IPS-15b (cell line): ENCODE measurements around the gene CNTNAP2.

Experiments
- H3K27me3 ChIP-seq: one replicate; pipeline ENCODE4 v1.6.1; 2013; ENCODE audit warnings: low read length; ENCODE audit not compliant: control insufficient read depth, insufficient read depth
- H3K36me3 ChIP-seq: one replicate; pipeline ENCODE4 v1.6.1; 2013; ENCODE audit warnings: low read length; ENCODE audit not compliant: control insufficient read depth, insufficient read depth
- H3K4me1 ChIP-seq: one replicate; pipeline ENCODE4 v1.6.1; 2013; ENCODE audit warnings: mild to moderate bottlenecking, low read length; ENCODE audit not compliant: control insufficient read depth, insufficient read depth
- H3K4me3 ChIP-seq: one replicate; pipeline ENCODE4 v1.5.1; 2013; ENCODE audit warnings: low read depth, low read length
- H3K9ac ChIP-seq: one replicate; pipeline ENCODE4 v1.6.1; 2013; ENCODE audit warnings: low read depth, mild to moderate bottlenecking, low read length
- H3K9me3 ChIP-seq: one replicate; pipeline ENCODE4 v1.6.1; 2013; ENCODE audit warnings: mild to moderate bottlenecking, low read length; ENCODE audit not compliant: control insufficient read depth, insufficient read depth

CNTNAP2 gene

DNA sequence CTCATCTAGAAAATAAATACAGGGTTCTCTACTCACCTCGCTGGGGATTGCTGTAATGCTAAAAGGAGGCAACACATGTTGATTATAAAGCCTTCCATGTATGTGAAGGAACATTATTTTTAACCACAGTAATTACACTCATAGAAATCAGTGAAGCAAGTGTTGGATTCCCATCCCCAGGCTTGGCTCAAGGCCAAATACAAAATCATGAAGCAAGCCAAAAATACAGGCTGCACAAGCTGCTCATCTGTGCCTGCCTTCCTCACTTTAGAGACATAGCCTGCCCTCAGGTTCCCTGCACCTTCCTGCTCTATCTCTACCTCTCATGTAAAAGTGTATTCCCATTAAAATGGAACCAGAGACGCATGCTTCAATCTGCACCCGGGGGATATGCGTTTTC, 1396.8 kb downstream of the CNTNAP2 start:
- Histone ChIP-seq H3K4me3 (no peak overlapping the region), H3K27me3 (no peaks in the 10 kb centered on the region), H3K9me3 (no peaks in the 10 kb centered on the region), H3K4me1 (no peaks in the 10 kb centered on the region), H3K9ac (no peak overlapping the region), H3K36me3 (no peaks in the 10 kb centered on the region)

DNA sequence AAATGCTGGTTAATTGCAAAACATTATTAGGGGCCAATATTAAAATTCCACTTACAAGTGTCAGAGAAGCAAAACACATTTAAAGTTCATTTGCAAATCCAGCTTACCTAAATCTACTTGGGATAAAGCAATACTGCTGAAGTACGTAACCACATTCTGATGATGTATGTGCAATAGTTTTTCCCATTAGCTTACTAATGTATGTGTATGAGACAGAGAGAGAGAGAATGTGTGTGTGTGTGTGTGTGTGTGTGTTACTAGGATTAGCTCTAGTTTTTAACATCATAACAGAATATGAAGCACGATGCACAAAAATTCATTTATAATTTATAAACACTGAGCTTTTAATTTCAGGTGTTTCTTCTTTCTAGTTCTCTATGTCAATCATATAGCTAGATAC, 1399.8 kb downstream of the CNTNAP2 start:
- Histone ChIP-seq H3K4me3 (no peak overlapping the region), H3K9me3 (no peaks in the 10 kb centered on the region), H3K27me3 (no peaks in the 10 kb centered on the region), H3K4me1 (no peaks in the 10 kb centered on the region), H3K36me3 (no peaks in the 10 kb centered on the region), H3K9ac (no peak overlapping the region)

DNA sequence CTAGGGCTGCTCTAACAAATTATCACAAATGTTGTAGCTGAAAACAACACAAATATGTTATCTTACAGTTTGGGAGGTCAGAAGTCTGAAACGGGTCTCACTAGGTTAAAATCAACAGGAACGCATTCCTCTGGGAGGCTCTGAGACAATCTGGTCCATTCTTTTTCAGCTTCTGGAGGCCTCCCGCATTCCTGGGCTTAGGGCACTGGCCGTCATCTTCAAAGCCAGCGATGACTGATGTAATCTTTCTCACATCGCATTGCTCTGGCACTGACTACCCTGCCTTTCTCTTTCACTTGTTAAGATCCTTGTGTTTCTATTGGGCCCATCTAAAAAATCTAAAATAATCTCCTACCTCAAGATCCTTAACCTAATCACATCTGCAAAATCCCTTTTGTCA, 1402.5 kb downstream of the CNTNAP2 start:
- Histone ChIP-seq H3K27me3 (no peaks in the 10 kb centered on the region), H3K4me3 (no peak overlapping the region), H3K4me1 (no peaks in the 10 kb centered on the region), H3K9ac (no peak overlapping the region), H3K36me3 (no peaks in the 10 kb centered on the region), H3K9me3 (no peaks in the 10 kb centered on the region)

DNA sequence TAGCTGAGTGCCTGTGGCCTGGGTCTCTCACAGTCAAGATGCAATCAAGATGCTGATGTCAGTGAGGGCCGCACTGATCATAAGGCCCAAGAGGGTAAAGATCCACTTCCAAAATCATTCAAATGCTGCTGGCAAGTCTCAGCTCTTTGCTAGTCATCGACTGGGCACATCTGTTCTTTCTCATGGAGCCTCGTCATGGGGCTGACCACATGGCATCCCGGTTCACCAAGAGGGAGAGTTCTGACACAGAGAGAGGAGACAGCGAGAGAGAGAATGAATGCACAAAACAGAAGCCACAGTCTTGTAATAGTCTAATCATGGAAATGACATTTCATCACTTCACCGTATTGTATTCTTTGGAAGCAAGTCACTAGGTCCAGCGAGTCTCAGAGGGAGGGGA, 1406.5 kb downstream of the CNTNAP2 start:
- no peak overlapping the region for H3K4me3 ChIP-seq
- H3K9me3 ChIP-seq, result no peaks in the 10 kb centered on the region
- no peaks in the 10 kb centered on the region for H3K4me1 ChIP-seq
- no peaks in the 10 kb centered on the region for H3K36me3 ChIP-seq
- no peak overlapping the region for H3K9ac ChIP-seq
- H3K27me3 ChIP-seq, result no peaks in the 10 kb centered on the region

DNA sequence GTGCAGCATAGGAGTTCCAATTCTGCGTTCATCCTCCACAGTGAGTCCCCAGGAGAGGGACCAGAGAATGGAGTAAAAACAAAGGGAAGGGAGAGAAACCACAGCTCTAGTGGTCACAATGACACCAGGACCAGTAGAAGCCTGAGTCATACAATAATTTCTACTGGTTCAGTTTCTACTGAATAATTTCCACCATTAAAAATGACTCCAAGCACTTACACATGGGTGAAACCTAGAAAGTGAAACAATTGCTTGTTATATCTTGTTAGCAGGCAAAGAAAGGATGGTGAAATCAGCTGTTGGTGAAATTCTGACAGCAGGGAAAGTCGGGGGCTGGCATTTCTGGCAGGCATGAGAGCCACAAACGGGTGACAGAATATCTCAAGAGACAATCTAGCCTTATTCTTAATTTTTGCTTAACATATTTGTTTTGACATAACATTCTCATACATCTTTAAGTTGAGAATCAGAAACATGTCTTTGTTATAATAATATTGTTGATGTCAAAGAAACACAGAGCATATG, 1408.2 kb downstream of the CNTNAP2 start:
- no peak overlapping the region for H3K4me3 ChIP-seq

DNA sequence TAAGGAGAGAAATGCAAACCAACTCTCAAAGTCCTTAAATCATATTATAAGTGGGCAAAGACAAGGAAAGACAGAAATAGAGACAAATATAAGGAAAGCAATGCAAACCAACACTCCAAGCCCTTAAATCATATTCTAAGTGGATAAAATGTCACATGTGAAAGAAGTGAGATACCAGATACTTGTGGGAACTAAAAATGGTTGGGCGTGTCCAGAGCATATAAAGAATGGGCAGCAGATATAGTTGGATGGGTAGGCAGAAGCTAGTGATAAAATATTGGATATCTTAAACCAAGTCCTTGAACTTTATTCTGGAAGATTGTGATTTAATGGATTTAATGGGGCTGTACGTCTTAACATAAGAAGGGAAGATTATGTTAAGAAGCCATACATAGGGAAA, 1408.7 kb downstream of the CNTNAP2 start:
- no peaks in the 10 kb centered on the region for H3K27me3 ChIP-seq
- no peak overlapping the region for H3K9ac ChIP-seq
- no peaks in the 10 kb centered on the region for H3K4me1 ChIP-seq
- H3K36me3 ChIP-seq, result no peaks in the 10 kb centered on the region
- H3K9me3 ChIP-seq, result no peaks in the 10 kb centered on the region
- H3K4me3 ChIP-seq, result no peak overlapping the region

More for the DNA sequence above, 1408.2 kb downstream of the CNTNAP2 start:
- Histone ChIP-seq H3K4me1 (no peaks in the 10 kb centered on the region), H3K9me3 (no peaks in the 10 kb centered on the region), H3K9ac (no peak overlapping the region), H3K36me3 (no peaks in the 10 kb centered on the region), H3K27me3 (no peaks in the 10 kb centered on the region)

DNA sequence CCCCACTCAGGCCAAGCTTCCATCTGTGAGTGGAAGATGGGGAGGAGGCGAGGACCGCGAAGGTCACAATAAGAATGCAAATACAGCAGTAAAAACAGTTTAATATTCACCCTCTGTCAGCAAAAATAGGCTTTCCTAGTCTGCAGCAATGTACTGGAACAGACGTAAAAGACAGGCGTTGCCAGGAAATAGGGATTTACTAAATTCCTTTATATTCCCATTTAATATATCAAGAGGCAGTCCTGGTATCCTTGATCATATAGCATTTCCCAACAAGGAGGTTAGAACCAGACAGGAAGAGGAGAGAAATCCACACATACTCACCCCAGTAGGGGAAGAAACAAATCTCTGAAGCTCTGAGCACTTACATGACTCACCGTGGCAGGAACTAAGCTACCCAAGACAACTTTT, 1419.1 kb downstream of the CNTNAP2 start:
- Histone ChIP-seq H3K9me3 (no peaks in the 10 kb centered on the region), H3K4me1 (no peaks in the 10 kb centered on the region), H3K9ac (no peak overlapping the region), H3K4me3 (no peak overlapping the region), H3K27me3 (no peaks in the 10 kb centered on the region), H3K36me3 (no peaks in the 10 kb centered on the region)

DNA sequence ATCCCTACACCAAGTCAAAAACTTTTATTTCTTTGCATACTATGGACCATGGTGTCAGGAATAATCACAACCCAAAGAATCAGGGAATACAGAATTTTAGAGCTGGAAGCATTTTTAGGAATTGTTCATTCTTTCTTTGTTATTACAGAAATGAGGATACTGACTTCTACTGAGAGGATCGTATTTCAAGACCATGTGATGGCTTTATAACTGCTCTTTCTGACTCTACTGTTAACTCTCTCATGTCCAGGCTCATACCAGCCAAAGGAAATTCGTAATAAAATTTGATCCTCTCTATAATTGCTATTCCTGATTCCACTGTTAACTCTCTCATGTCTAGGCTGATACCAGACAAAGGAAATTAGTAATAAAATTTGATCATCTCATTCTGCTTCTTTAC, 1423.1 kb downstream of the CNTNAP2 start:
- Histone ChIP-seq H3K4me3 (no peak overlapping the region), H3K9me3 (peaks cover 4% of the 10 kb centered on the region), H3K36me3 (no peaks in the 10 kb centered on the region), H3K4me1 (no peaks in the 10 kb centered on the region), H3K9ac (no peak overlapping the region), H3K27me3 (no peaks in the 10 kb centered on the region)

DNA sequence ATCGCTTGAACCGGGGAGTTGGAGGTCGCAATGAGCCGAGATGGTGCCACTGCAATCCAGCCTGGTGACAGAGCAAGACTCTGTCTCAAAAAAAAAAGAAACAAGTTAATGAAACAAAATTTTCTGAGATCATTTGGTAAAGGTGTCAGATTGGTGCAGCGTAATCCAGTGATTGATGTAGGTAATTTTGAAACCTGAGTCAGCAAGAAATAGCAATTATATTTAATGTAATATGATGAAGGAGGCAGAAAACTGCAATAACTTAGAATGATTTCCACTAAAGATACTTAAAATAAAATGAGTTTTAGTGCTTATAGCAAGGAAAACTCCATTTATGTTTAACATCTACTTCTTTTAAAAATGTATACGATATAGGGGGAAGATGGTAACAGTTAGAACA, 1424.1 kb downstream of the CNTNAP2 start:
- Histone ChIP-seq H3K4me3 (no peak overlapping the region), H3K9me3 (peaks cover 4% of the 10 kb centered on the region), H3K27me3 (no peaks in the 10 kb centered on the region), H3K36me3 (no peaks in the 10 kb centered on the region), H3K9ac (no peak overlapping the region), H3K4me1 (no peaks in the 10 kb centered on the region)

DNA sequence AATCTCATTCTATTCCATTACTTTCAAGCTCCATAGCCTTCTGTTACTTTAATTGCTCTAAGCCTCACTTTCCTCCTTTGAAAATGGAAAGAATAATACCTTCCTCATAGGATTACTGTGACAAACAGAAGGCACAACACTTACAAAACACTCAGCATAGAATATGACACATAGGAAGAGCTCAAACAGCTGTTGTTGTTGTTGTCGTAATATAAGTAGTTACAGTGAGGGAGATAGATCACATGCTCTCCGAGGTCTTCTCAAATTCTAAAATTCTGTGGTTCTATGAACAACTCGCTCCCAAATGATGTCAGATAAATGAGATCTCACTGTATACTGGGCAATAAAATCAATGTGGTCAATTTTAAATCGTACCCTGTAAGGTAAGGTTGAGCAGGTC, 1424.7 kb downstream of the CNTNAP2 start:
- Histone ChIP-seq H3K9me3 (peaks cover 4% of the 10 kb centered on the region), H3K36me3 (no peaks in the 10 kb centered on the region), H3K4me1 (no peaks in the 10 kb centered on the region), H3K27me3 (no peaks in the 10 kb centered on the region), H3K9ac (no peak overlapping the region), H3K4me3 (no peak overlapping the region)

DNA sequence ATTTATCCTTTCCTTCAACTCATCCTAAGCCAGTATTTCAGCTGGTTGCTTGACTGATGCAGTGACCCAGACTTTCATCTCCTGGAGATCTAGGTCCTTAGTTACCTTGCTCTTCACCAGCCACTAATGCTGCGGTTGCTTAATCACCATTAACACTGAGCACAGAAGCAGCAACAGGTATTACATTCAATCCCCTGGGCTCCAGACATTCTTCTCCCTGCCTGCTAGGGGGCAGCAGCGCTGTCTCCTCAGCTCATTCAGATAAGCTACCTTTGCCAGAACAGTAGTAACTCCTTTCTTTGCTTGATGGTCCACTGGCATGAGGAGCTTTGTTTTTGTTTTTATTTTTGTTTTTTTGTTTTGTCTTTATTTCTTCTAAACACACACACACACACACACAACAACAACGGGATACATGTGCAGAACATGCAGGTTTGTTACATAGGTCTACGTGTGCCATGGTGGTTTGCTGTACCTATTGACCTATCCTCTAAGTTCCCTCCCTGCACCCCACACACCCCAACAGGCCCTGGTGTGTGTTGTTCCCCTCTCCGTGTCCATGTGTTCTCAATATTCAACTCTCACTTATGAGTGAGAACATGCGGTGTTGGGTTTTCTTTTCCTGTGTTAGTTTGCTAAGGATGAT, 1430.8 kb downstream of the CNTNAP2 start:
- Histone ChIP-seq H3K27me3 (no peaks in the 10 kb centered on the region), H3K36me3 (no peaks in the 10 kb centered on the region), H3K9ac (no peak overlapping the region), H3K4me3 (no peak overlapping the region), H3K9me3 (no peaks in the 10 kb centered on the region), H3K4me1 (no peaks in the 10 kb centered on the region)

DNA sequence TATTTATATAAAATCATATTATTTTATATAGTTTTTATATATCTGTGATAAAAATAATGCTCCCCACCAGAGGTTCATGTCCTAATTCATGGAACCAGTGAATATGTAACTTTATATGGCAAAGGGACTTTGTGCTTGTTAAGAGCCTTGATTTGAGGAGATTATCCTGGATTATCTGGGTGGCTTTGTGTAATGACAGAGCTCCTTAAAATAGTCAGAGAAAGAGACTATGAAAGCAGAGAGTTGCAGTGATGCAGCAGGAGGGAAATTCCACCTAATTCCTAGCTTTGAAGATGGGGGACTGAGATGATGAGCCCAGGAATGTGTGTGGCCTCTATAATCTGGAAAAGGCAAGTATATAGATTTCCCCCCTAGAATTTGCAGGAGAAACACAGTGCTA, 1439.7 kb downstream of the CNTNAP2 start:
- no peaks in the 10 kb centered on the region for H3K9me3 ChIP-seq
- no peaks in the 10 kb centered on the region for H3K27me3 ChIP-seq
- no peaks in the 10 kb centered on the region for H3K4me1 ChIP-seq
- no peaks in the 10 kb centered on the region for H3K36me3 ChIP-seq
- H3K9ac ChIP-seq, result no peak overlapping the region
- no peak overlapping the region for H3K4me3 ChIP-seq
